GM13977 (cell line): Measurements from ENCODE around the gene EMP2.
"Not testable (repeated sequence)": the region's sequence is repeated elsewhere in the genome, so short reads cannot be mapped to it uniquely, and the experiment has no call there.

Source experiments
- DNase-seq: peaks from one replicate; pipeline ENCODE4 v3.0.0; 2012; ENCODE audit warnings: low spot score
- CTCF ChIP-seq: IDR thresholded peaks from 2 replicates; pipeline ENCODE4 v1.5.1; 2012; ENCODE audit warnings: mild to moderate bottlenecking, control low read depth; ENCODE audit not compliant: insufficient read depth; ENCODE audit errors: extremely low read depth, missing control alignments
- in situ Hi-C: fragments of 300-500 bp; cut with MboI; formaldehyde crosslinking; loops from one replicate; pipeline ENCODE4 v1.12.0; 2022; ENCODE audit warnings: low sequenced_read_pairs, low pct_unique_long_range_greater_than_20kb, mixed read lengths, inconsistent platforms; ENCODE audit not compliant: unreplicated experiment

The EMP2 gene

DNA sequence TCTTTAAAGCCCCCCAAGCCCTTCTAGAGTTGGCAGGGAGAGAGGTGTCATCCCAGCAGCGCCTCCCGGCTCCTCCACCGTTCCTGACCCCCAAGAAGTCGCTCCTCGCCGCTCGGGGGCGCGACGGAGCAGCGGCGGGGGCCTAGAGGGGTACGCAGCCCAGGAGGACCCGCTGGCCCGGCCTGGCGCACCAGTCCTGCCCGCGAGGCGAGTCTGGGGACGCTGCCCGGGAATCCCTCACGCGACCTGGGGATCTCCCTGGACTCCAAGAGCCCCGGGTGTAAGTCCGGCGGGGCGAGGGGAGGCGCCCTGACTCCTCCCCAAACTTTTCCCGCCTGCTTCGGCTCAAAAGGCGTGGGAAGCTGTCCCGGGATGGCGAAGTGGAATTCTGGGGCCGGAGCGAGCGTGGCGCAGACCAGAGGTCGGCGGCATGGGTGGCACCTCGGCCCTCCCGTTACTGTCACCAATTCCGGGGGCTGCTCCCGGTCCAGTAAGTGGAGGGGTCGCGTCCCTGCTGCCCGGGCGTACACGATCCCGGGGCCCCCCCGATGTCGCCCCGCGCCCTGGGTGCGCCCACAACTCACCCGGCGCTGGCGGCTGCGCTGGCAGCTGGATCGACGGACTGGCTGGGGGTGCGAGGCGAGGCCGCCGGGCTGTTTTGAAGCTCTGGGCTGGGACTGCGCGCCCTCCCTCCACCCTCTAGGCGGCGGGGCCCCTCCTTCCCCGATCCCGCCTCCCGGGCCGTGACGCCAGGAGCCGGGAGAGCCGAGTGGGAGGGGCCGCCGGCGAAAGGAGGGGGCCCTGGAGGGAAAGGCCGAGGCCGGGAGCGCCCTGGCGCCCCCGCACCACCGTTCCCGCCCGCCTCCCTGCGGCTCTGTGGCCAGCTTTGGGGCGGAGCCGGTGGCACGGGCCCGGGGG is at the start of gene EMP2:
TSS of gene EMP2 (minus strand) at position 634 of the 918 bp plus-strand sequence. CDS start 32,981 bp downstream, outside the sequence.
- peak; percentile 70 for DNase-seq
- TF ChIP-seq CTCF = peak; percentile 55
- in situ Hi-C loops = no loop called here

DNA sequence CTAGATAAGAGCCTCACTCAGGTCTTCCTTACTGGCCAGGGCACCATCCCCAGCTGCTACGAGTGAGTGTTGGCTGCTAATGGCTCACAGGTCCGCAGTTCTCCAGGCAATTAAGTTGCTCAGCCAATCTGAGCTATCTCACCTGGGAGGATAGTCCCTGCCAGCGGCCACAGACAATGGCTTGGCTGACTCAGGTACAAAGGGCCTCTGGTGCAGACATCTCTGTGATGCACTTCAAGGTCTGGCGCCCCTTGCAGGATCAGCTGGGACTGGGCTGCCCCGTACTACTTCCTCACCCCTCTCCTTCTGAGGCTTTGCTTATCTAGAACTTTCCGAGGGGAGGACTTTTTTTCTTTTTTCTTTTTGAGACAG is 49.2 kb upstream of the EMP2 start:
- TF ChIP-seq CTCF = no peak
- in situ Hi-C loops = no loop called here
- DNase-seq = no peak

DNA sequence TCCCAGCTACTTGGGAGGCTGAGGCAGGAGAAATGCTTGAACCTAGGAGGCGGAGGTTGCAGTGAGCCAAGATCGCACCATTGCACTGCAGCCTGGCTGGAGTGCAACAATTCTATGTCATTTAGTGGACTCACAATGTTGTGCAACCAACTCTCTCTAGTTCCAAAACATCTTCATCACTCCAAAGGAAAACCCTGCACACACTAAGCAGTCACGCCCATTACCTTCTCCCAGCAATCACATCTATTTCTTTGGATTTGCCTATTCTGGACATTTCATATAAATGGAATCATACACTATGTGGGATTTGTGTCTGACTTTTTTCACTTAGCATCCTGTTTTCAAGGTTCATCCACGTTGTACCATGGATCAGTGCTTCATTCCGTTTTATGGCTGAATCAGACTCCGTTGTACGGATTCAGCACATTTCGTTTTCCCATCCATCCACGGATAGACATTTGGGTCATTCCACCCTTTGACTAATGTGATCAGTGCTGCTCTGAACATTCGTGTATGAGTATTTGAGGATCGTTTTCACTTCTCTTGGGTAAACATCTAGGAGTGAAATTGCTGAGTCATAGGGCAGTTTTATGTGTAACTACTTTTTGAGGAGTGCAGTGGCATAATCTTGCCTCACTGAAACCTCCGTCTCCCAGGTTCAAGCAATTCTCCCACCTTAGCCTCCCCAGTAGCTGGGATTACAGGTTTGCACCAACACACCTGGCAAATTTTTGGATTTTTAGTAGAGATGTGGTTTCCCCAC is 45.4 kb upstream of the EMP2 start:
- in situ Hi-C loops = no loop called here
- no peak for TF ChIP-seq CTCF
- DNase-seq = no peak

DNA sequence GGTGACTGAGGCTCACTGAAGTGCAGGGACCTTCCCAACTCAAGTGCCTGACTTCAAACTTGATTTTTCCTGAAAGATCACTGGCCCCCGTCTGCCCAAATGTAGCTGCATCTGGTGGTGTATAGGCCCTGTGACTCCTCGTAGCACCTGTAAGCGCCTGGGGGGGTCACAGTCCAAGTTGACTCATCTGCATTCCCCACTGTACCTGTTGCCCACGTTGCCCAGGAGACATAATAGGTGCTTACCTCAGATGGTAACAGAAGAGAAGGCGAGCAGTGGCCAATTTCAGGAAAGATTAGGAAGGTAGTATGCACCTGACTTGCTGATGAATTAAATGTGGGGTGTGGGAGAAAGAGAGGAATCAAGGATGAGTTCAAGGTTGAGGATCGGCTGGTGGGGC is 44.1 kb upstream of the EMP2 start:
- in situ Hi-C loops = no loop called here
- TF ChIP-seq CTCF = no peak
- no peak for DNase-seq

DNA sequence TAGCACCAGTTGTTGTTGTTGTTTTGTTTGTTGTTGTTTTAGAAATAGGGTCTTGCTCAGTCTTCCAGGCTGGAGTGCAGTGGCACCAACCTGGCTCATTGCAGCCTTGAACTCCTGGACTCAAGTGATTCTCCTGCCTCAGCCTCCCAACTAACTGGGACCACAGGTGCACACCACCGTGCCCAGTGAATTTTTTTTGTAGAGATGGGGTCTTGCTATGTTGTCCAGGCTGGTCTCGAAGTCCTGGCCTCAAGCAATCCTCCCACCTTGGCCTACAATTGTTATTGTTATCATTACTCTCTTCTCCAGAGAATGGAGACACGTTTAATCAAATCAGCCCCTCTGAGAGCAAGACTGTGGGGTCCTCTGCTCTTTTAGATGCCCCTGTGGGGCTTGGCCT is 42.7 kb upstream of the EMP2 start:
- no peak for DNase-seq
- in situ Hi-C loops = no loop called here
- no peak for TF ChIP-seq CTCF

GRCh38 chr16:10622036-10622921 is 41.9 kb upstream of the EMP2 start:
- in situ Hi-C loops = no loop called here
- TF ChIP-seq CTCF = no peak
- DNase-seq = no peak

GRCh38 chr16:10621216-10621949 is 41.0 kb upstream of the EMP2 start:
- DNase-seq, in situ Hi-C loops: not testable (repeated sequence)
